HCT116 (cell line): ENCODE measurements around the gene SART3.

Experiments used
- CEBPB ChIP-seq: IDR thresholded peaks from 2 replicates; pipeline ENCODE4 v1.6.1; 2012; ENCODE audit warnings: low read depth
- EZH2 ChIP-seq: fragments of 200-600 bp; sonication (generic); IDR thresholded peaks from 2 replicates; pipeline ENCODE4 v1.6.1; 2017; ENCODE audit warnings: antibody characterized with exemption, mixed run types
- POLR2A ChIP-seq: IDR thresholded peaks from 2 replicates; pipeline ENCODE4 v1.7.0; 2011; ENCODE audit warnings: borderline replicate concordance; ENCODE audit not compliant: insufficient read depth, insufficient read length; ENCODE audit errors: extremely low read depth
- RAD21 ChIP-seq: IDR thresholded peaks from 2 replicates; pipeline ENCODE4 v1.6.1; 2012; ENCODE audit warnings: low read depth, mild to moderate bottlenecking
- SP1 ChIP-seq: IDR thresholded peaks from 2 replicates; pipeline ENCODE4 v1.6.1; 2012; ENCODE audit warnings: low read depth
- ZFX ChIP-seq: fragments of 450-650 bp; IDR thresholded peaks from 2 replicates; pipeline ENCODE4 v1.6.1; 2017
- ZNF274 ChIP-seq: fragments of 200-500 bp; sonication (Bioruptor generic); IDR thresholded peaks from 2 replicates; pipeline ENCODE4 v1.6.1; 2014; ENCODE audit warnings: mild to moderate bottlenecking, low read depth, low read length, inconsistent platforms
- TF ChIP-seq, protein P1 (sequence below), 3 experiments: fragments of 200-600 bp in 1 of 3; sonication (generic) in 1 of 3; IDR thresholded peaks in 2 of 3; conservative IDR thresholded peaks in 1 of 3; 2 replicates each; pipeline ENCODE4 v1.5.1; 2012 to 2017; ENCODE audit warnings: low read depth in 2 of 3, low read length in 2 of 3, antibody characterized with exemption in 1 of 3, borderline replicate concordance in 1 of 3, control low read depth in 1 of 3, mild to moderate bottlenecking in 1 of 3, mixed read lengths in 1 of 3, mixed run types in 1 of 3, moderate library complexity in 1 of 3; ENCODE audit not compliant: insufficient read depth in 1 of 3
- TF ChIP-seq, protein P2 (sequence below): IDR thresholded peaks from 2 replicates; pipeline ENCODE4 v1.6.1; 2012
- TF ChIP-seq, protein P3 (sequence below): IDR thresholded peaks from 2 replicates; pipeline ENCODE4 v1.6.1; 2012; ENCODE audit warnings: low read depth

- TF ChIP-seq, protein P1, sequence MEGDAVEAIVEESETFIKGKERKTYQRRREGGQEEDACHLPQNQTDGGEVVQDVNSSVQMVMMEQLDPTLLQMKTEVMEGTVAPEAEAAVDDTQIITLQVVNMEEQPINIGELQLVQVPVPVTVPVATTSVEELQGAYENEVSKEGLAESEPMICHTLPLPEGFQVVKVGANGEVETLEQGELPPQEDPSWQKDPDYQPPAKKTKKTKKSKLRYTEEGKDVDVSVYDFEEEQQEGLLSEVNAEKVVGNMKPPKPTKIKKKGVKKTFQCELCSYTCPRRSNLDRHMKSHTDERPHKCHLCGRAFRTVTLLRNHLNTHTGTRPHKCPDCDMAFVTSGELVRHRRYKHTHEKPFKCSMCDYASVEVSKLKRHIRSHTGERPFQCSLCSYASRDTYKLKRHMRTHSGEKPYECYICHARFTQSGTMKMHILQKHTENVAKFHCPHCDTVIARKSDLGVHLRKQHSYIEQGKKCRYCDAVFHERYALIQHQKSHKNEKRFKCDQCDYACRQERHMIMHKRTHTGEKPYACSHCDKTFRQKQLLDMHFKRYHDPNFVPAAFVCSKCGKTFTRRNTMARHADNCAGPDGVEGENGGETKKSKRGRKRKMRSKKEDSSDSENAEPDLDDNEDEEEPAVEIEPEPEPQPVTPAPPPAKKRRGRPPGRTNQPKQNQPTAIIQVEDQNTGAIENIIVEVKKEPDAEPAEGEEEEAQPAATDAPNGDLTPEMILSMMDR (IDR thresholded peaks at IDR 0.05 in 2 of 3, conservative IDR thresholded peaks at IDR 0.05 in 1 of 3; ENCODE audit: borderline replicate concordance in 1 of 3, insufficient read depth in 1 of 3, low read depth in 2 of 3, low read length in 2 of 3) = no peak
- TF ChIP-seq POLR2A = peak; percentile 61
- TF ChIP-seq, protein P2, sequence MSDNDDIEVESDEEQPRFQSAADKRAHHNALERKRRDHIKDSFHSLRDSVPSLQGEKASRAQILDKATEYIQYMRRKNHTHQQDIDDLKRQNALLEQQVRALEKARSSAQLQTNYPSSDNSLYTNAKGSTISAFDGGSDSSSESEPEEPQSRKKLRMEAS = no peak
- TF ChIP-seq ZFX = peak; percentile 52; the same call in 1 of the 2 replicates
- TF ChIP-seq RAD21 = no peak
- TF ChIP-seq ZNF274 = no peak
- no peak for TF ChIP-seq SP1
- no peak for TF ChIP-seq CEBPB
- TF ChIP-seq EZH2 = no peak
- TF ChIP-seq, protein P3, sequence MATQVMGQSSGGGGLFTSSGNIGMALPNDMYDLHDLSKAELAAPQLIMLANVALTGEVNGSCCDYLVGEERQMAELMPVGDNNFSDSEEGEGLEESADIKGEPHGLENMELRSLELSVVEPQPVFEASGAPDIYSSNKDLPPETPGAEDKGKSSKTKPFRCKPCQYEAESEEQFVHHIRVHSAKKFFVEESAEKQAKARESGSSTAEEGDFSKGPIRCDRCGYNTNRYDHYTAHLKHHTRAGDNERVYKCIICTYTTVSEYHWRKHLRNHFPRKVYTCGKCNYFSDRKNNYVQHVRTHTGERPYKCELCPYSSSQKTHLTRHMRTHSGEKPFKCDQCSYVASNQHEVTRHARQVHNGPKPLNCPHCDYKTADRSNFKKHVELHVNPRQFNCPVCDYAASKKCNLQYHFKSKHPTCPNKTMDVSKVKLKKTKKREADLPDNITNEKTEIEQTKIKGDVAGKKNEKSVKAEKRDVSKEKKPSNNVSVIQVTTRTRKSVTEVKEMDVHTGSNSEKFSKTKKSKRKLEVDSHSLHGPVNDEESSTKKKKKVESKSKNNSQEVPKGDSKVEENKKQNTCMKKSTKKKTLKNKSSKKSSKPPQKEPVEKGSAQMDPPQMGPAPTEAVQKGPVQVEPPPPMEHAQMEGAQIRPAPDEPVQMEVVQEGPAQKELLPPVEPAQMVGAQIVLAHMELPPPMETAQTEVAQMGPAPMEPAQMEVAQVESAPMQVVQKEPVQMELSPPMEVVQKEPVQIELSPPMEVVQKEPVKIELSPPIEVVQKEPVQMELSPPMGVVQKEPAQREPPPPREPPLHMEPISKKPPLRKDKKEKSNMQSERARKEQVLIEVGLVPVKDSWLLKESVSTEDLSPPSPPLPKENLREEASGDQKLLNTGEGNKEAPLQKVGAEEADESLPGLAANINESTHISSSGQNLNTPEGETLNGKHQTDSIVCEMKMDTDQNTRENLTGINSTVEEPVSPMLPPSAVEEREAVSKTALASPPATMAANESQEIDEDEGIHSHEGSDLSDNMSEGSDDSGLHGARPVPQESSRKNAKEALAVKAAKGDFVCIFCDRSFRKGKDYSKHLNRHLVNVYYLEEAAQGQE = no peak
Observed at GRCh38 chr12:108560752-108561719, at the start of gene SART3.
